CD4-positive, alpha-beta T cell treated with Interleukin-4 for 1 hour (primary cell): Measurements from ENCODE around the gene FERMT1.
"Not testable (repeated sequence)": the region's sequence is repeated elsewhere in the genome, so short reads cannot be mapped to it uniquely, and the experiment has no call there.

Source experiments
- DNase-seq, 2 donors: peaks; one replicate each; pipeline ENCODE4 v3.0.0-alpha.2; 2020 to 2022

The FERMT1 gene

DNA sequence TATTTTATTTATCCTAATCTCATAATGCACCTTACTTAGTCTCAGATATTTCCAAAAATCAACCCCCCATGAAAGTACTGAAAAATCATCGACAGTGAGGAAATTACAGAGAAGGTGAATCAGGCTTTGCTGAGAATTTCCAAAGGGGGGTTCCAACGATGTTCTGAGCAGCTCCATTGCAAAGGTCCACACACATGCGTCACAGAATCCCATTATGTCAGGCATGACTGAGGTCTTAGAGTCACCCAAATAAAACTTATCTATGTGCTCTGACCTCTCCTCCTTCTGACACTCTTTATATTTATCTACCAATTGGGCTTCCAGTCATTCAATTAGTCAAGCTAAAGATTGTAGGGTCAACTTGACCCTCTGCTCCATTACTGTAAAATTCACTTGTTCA, 56.2 kb downstream of the FERMT1 start:
- DNase-seq: no peak

DNA sequence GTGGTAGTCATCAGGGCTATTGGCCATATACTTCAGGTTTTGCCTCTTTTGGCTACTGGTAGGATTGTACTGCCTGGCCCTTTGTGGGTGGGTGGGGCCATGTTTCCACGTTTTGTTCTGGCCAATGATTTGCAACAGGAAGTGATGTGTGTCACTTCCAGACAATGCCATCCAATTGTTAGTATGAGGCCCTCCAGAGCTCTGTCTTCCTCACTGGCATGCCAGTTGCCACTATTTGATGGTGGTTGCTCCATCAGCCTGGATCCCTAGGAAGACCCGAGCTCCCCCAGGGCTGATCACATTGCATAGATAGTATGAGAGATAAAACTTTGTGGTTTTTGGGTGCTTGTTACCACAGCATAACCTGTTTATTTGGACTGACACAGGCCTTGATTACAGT, 61.3 kb downstream of the FERMT1 start:
- no peak for DNase-seq

DNA sequence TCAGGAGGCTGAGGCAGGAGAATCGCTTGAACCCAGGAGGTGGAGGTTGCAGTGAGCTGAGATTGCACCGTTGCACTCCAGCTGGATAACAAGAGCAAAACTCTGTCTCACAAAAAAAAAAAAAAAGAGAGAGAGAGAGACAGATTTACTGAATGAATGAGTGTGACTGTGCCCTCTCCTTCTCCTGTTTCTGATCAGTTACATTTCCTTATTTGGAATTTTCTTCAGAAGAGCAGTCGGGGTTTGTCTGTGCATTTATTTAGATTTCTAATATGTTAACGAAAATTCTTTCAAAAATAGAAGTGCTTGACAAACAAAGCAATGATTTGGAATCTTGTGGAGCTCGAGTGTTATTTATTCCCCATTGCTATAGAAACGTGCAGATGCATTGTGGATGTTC, 62.6 kb downstream of the FERMT1 start:
- DNase-seq: no peak

DNA sequence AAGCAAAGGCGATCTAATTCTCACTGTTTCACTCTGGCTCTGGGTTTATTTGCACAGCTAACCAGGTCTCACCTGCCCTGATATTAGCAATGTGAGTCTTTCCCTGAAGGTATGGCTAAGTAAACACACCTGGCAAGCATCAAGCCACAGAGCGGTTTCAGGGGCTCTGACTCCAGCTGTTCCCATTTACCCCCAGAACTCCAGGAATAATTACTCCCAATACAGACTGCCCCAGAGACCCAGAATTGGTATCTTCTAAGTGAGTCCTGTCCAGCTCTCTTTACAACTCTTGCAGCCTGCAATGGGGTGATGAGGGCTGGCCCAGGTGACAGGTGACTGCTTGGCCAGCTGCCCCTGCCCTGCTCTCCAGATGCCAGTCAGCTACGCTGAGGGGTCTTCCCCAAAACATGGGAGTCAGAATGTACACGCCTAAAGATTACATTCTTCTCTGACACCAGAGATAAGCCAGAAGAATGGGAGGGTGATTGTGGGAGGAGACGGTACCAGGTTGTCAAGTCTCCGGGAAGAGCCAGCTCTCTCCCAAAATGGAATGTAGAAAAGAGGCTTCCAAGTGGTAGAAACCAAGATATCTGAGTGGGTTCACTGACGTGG, 64.0 kb downstream of the FERMT1 start:
- no peak for DNase-seq

DNA sequence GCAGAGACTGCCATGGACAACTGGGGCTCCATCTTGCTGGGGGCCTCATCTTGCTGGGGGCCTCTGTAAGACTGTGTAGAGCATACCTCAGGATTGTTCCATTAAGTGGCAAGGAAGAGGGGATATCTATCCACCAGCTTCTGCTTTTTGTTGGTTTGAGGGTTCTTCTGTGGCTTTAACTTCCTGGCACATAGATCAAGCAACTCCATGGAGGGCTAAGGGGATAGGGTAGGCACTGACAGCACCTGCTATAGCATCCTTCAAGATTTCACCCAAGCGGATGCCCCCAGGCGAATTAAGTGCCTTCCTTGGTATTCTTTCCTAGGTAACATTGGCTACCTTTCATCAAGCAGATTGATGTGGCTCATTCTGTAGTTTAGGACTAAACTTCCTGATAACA, 65.1 kb downstream of the FERMT1 start:
- no peak for DNase-seq

DNA sequence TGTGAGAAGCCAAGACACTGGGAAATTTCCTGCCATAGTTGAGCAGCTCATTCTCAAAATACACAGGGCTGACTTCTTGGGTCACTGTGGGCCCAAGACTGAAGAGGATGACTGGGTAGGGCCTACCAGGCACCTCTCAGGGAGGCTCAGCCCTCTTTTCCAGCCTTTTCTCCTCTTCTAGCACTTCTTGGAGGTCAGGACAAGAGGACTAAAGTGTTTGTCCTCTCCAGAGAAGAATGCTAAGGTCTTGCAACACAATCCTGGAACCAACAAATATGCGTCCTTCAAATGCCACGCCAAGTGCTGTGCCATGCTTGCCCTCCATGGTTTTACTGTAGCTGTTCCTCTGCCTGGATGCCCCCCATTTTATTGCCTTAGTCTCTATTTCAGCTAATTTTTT, 65.7 kb downstream of the FERMT1 start:
- no peak for DNase-seq

DNA sequence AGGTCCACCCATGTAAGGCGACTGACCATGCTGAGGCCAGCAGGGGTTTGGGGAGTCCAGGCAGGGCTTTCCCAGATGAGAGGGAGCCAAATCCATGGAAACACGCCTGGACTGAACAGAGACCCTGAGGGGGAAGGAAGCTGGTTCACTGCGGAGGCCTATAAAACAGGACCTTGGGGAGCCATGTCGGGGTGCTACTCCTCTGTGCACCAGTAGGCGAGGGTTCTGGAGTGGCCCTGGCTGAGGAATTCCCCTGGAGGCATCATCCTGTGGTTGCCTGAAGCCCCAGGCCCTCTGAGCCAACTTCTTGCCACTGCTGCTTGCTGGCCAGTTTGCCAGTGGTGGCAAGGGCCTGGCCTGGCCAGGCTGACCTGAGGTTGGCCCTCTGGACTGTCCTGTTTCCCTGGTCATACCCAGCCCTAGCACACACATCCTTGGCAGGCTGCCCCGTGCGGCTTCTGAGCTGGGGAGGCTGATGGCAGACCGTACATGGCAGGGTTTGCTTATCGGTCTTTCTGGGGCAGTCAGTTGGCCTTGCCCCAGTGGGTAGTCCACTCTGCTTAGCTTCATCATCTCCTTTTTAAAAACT, 66.8 kb downstream of the FERMT1 start:
- no peak for DNase-seq

DNA sequence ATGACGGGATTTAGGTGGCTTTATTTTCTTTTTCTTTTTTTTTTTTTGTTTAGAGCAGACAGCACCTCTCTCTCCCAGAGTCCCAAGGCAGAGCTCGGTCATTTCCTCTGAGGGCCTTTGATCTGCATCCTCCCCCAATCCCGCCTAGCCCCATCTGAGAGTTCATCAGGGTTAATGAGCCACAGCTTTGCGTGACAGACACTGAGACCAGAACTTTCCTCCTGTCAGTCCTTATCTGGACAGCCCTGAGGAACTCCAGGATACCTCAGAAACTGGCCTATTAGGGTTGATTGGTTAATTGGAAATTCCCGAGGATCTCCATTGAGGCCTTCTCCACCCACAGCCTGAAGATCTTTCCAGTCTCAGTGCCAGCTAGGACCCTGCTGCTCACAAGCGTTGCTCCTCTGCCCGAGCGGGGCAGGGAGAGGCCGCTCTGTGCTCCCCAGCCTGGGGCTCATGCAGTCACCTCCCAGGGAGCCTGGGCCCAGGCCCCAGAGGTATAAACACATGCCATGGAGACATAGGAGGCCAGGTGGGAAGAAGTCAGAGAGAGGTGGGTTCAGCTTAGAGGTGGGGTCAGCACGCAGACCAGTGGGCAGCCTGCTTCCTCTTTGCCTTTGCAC, 67.6 kb downstream of the FERMT1 start:
- no peak for DNase-seq

DNA sequence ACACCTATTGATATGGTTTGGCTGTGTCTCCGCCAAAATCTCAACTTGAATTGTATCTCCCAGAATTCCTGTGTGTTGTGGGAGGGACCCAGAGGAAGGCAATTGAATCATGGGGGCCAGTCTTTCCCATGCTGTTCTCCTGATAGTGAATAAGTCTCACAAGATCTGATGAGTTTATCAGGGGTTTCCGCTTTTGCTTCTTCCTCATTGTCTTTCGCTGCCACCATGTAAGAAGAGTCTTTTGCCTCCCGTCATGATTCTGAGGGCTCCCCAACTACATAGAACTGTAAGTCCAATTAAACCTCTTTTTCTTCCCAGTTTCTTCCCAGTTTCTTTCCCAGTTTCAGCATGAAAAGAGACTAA, 68.2 kb downstream of the FERMT1 start:
- DNase-seq: not testable (repeated sequence)

DNA sequence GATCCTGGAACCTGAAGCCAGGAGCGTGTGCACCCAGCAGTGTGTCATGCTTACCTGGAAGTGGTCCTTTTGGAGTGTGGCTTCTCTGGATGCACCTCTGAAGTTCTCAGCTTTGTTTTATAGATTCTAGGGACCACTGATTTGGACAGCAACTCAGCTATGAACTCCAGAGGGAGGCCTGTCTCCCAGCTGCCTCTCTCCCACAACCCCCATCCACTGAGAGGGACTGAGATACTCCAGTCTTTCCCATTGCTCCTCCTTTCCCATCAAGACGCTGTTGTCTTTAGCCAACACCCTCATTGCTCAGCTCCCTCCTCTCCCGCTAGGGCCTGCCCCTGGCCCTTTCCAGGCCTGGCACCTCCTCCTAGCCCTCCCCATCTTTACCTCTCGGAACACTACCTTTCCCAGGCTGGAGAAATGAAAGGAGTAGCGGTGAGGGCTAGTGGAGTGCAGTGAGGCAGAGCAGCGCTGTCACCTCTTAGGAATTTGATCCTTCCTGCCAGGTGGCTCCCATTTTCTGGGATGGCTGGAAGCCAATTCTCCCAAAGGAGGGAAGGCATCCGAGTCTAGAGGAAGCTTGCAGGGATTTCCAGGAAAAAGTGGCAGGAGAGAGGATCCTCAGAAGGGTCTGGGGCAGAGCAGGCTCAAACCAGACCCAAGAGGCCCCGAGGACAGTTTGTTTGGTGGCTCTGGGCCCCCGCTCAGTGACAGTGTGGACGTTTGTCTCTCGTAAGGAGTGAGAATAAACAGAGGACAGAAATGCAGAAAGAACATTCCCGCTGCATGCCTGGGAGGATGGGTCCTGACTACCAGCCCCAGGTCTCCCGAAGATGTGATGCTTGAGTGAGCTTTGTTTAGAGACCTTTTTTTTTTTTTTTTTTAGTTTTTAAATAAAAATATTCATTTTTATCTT, 68.8 kb downstream of the FERMT1 start, which contains the start of gene LRRN4:
Gene LRRN4 (minus strand): TSS at position 285 of the 913 bp plus-strand sequence. CDS start 1,261 bp downstream, outside the sequence.
- DNase-seq: no peak

DNA sequence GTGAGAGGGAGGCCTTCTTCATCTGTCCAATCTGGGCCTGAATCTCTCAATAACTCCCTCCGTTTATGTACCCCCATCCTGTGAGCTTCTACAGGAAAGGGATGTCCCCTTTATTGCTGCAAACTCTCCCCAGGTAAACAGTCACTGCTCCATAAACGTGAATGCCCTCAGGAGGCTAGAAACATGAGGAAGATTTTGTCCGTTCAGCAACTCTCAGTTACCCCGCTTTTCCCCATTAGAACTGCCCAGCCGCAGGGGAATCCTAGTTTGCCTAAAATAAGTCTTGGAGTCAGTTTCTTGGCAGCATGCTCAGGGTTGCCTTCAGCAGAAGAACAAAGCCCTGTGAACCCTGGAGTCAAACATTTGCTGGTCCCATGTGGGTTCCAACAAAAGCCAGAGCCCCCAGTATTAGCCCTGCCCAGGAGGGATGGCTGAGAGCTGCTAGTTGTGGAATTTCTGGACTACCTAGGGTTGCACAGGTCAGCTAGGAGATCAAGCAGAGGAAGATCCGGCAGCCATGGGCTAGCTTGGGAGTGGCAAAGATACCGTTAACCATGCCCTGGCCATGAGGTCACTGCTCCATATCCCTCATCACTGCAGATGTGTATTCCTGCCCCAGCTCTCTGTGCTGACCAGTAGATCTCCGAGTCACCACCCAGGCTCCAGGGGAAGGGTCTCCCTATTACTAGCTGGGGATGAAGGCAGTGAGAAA, 69.6 kb downstream of the FERMT1 start:
- DNase-seq: no peak

DNA sequence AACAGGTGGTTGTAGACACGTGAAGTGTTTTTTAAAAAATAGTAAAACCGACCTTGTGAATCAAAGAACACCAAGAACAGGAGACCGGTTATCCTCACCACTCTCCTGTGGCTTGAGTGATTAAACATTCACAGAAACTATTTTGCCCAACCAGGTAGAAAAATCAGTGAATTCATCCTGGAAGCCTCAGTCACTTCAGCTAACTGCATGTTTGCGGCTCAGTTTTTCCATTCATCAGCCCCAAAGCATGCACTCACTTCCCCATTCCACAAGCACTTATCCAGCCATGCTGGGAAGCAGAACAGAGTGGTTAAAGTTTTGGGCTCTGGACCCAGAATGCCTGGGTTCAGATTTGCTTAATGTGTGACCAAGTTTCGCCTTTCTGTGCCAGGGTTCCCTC, 71.3 kb downstream of the FERMT1 start:
- no peak for DNase-seq

DNA sequence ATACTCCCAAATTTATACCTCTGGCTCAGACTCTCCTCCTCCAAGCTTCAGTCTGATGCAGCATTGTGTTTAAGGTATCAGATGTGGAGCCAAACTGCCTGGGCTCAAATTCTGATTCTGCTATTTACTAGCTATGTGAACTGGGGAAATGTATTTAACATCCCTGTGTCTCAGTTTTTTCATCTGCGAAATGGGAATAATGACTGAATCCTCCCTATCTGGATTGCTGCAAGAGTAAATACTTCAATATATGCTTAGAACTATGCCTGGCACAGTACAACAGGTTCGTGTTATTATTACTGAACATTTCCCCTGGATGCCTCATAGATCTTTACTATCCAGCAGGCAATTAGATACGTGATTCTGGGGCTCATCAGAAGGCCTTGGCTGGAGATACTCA, 74.4 kb downstream of the FERMT1 start:
- DNase-seq: no peak

DNA sequence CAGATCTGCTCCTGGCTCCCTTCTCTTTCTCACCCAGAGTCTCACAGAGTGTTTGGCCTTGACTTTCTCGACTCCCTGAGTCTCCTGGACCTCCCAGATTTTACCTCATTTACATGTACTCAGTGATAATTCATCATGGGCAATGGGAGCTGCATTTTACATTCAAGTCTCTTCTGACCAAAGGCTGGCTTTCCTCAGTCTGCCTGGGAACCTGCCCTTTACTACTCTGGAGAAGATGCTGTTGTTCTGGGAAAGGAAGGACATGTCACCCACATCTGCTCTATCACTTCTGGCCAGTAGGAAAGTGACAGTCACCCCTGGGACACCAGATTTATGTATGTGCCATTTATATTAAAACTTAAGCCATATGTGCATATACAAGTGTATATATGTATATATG, 76.4 kb downstream of the FERMT1 start:
- DNase-seq: no peak

DNA sequence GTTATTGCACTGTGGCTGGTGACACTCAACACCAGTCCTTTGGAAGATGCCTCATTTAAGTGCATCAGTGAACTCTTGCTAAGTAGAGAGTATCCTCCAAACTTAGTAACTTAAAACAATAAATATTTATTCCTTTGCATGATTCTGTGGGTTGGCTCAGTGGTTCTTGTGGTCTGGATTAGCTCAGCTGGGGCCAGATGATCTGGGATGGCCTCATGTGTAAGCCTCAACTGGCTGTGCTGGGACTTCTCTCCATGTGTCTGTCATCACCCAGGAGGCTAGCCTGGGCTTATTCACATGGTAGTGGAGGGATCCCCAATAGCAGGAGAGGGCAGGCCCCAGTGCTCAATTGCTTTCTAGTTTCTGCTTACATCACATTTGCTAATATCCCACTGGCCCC, 77.3 kb downstream of the FERMT1 start:
- no peak for DNase-seq

DNA sequence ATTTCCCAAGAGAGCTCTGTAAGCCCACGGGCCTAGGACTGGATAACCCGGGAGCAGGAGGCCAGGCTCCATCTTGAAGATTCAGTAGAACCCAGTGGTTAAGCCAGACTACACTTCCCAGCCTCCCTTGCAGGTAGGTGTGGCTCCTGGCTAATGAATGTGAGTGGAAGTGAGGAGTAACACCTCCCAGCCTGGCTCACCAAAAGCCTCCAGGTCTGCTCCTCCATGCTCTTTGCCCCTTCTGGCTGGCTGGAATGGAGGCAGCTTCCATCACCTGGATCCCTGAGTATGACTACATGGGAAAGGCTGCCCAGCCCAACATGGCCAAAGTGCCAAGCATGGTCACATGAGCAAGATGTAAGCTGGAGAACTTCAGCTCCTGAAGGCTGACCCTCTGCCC, 78.7 kb downstream of the FERMT1 start:
- no peak for DNase-seq

DNA sequence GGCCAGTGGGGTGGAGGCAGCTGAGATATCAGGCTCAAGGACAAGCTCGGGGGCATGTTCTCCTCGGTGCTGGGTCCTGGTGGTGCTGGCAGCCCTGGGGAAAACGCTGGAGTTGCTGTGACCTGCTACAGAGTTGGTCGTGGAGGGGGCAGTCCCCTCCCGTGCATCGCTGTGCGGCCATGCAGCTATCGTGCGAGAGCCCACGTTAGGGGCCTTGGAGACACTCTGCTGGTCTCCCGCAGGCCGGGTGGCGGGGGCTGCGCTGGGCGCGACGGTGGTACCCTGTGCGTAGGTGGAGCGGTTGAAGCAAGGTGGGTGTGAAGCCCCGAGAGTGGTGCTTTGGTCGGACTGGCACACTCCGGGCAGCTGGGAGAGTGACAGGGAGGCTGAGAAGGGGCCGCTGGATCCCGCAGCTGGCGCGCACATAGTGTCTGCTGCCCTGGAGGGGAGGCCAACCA, 81.0 kb downstream of the FERMT1 start:
- no peak for DNase-seq

DNA sequence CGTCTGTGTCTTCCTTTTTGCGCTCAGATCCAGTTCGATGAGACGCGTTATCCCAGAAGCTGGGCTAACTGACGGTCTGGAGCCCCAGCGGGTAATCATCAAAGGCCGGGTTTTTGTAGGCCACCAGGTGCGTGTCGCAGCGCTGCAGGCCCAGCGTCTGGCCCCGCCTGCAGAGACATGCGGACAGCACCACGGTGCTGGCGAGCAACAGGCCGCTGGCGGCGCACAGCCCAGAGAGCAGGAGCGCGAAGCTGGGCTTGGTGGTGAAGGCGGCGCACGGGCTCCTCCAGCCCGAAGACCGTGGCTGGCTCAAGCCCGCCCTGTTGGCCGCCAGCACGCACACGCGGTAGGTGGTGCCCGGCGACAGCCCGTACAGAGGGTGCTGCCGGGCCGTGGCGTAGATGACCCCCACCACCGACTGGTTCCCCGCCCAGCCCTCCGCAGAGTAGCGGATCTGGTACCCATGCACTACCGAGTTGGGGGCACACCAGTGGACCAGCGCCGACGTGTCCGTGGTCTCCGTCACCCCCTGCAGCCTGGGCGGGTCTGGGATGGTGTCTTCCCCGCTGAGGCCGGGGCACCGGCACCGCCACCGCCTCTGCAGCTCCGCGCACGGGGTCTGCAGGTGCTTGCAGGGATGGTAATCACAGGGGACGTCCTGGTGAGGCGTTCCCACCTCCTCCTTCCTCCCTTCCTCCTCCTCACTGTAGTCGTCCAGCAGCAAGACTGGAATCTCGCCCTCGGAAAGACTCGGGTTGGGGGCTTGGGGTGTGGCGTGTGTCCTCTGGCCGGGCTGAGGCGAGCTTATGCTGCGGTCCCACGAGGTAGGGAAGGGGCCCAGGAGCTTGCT, 81.6 kb downstream of the FERMT1 start:
- DNase-seq: no peak

DNA sequence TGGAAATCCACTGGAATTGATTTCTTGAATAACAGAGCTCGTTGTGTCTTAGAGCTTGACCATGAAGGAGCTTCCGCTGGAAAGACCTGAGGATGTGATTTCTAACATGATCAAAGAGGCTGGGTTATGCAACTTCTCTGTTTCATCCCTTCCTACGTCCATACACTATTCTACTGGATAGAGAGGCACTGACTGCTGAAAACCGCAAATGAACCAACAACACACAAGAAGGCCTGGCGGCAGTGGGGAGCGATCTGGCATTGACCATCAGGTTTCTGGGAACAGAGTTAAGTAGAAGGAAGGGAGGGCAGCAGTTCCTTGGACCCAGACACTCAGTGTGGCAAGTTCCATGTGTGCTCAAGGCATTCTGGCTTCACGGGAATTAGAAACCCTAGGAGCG, 82.3 kb downstream of the FERMT1 start:
- DNase-seq: no peak

DNA sequence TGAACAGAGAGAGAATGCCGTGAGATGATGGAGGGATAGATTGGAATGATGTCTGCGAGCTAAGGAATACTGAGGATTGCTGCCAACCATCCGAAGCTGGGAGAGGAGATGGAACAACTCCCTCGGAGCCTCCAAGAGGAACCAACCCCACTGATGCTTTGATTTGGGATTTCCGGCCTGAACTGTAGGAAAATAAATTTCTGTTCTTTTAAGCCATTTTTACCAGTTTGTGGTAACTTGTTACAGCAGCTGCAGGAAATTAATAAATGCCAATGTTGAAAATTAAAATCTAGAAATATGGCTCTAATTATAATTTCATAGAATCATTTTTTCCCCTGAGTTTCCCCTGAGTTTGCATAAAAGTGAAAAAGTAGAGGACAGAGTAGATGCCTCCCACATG, 83.1 kb downstream of the FERMT1 start:
- DNase-seq: no peak

DNA sequence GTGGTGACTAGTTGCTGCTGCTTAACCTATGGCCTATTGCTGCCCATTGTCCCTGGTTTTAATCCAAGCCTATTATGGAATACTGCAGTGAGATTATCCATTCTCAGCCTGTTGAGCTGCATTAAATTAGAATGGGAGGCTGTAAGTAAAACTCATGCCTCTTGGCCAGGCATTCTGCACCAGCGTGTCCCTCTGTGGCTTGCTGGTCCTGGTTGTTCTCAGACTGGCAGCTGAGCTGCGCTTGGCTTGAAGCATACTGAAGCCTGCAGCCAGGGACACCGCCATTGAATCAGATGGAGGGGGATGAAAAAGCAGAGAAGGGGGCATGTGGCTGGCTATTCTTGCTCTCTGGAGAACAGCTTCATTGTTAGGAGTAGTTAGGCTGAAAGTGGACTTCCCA, 84.6 kb downstream of the FERMT1 start:
- DNase-seq: no peak

DNA sequence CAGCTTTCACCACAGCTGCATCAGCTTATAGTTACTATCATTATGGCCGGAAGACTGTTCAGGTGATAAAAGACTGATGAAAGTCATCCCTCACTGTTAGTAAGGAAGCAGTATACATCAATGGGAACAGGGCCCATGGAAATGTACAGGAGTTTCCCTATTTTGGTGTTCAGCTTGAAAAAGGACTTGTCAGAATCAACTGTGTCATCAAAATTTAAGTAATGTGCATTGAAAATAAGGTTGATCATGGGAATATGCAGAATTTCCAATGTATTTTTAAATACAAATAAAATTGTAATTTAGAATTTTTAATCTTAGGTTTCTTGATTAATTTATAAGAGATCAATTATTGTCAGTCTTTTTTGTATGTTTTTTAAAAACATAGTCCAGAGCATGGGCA, 85.7 kb downstream of the FERMT1 start:
- no peak for DNase-seq
